ENCODE data around the gene KDM7A. TPM values are rescaled to one million over a fixed set of nuclear protein-coding genes. Genes with fewer than 3 reads are reported as not detected.

The KDM7A gene
- total RNA-seq, 1 donor from 2014 or later = 7.6 TPM

GRCh38 chr7:140079121-140079536 is 97.7 kb downstream of the KDM7A start:
- DNase-seq (ENCODE audit: low spot score) = no peak
- peaks cover 3% of the 10 kb centered on the region for H3K27me3 Mint-ChIP-seq (ENCODE audit: low read depth)
- H3K9me3 Mint-ChIP-seq (ENCODE audit: low read depth) = peaks cover 5% of the 10 kb centered on the region
- no peak overlapping the region for H3K27ac Mint-ChIP-seq (ENCODE audit: unreplicated experiment)
- no peak overlapping the region for H3K4me3 Mint-ChIP-seq (ENCODE audit: unreplicated experiment)
- peaks cover 6% of the 10 kb centered on the region for H3K4me1 Mint-ChIP-seq (ENCODE audit: low read depth)
- TF ChIP-seq CTCF (IDR thresholded peaks at IDR 0.05) = peak; percentile 35
- peaks cover 1% of the 10 kb centered on the region for H3K36me3 Mint-ChIP-seq (ENCODE audit: low read depth)

DNA sequence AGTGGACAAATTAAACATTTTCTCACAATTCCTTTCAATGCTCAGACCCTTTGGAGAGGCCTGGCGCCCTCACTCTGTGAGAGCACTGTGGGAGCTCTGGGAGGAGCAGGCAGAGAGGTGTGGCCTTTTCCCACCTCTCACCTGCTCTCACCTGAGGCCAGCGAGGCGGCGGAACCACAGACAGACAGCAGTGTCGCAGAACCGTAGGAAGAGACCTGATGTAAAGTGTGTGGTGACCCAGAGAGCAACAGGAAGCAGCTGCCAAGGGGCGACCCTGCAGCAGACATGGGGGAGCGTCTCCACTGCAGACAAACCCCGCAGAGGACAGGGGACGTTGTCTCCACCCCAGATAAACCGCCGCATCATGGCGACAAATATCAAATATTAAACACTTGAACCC is 98.4 kb downstream of the KDM7A start:
- Mint-ChIP-seq H3K9me3 (ENCODE audit: low read depth) (peaks cover 5% of the 10 kb centered on the region), H3K36me3 (ENCODE audit: low read depth) (peaks cover 3% of the 10 kb centered on the region), H3K27me3 (ENCODE audit: low read depth) (peaks cover 3% of the 10 kb centered on the region), H3K4me3 (ENCODE audit: unreplicated experiment) (no peak overlapping the region), H3K4me1 (ENCODE audit: low read depth) (peaks cover 6% of the 10 kb centered on the region), H3K27ac (ENCODE audit: unreplicated experiment) (no peak overlapping the region)
- no peak for DNase-seq (ENCODE audit: low spot score)
- no peak for TF ChIP-seq CTCF (IDR thresholded peaks at IDR 0.05)

DNA sequence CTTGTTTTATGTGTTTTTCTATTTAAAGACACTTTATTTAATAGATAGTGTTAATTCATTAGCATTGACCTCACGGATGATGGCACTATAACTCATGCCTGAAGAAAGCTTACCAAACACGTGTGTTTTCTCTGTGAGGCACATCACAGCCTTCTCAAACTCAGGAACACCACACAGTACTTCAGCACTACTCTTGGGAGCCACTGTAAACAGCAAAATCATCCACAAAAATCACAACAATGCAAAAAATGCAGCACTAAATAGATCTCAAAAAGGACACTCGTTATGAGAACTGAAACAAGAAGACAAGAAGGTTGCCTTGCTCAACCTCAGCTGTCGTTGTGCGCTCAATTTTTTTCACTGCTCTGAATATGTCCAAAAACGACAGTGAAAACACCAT is 102.0 kb downstream of the KDM7A start:
- H3K27ac Mint-ChIP-seq (ENCODE audit: unreplicated experiment) = no peak overlapping the region
- peaks cover 12% of the 10 kb centered on the region for H3K9me3 Mint-ChIP-seq (ENCODE audit: low read depth)
- no peaks in the 10 kb centered on the region for H3K27me3 Mint-ChIP-seq (ENCODE audit: low read depth)
- peaks cover 4% of the 10 kb centered on the region for H3K36me3 Mint-ChIP-seq (ENCODE audit: low read depth)
- DNase-seq (ENCODE audit: low spot score) = no peak
- H3K4me1 Mint-ChIP-seq (ENCODE audit: low read depth) = peaks cover 6% of the 10 kb centered on the region
- no peak for TF ChIP-seq CTCF (IDR thresholded peaks at IDR 0.05)
- H3K4me3 Mint-ChIP-seq (ENCODE audit: unreplicated experiment) = no peak overlapping the region

- no peak for TF ChIP-seq CTCF (IDR thresholded peaks at IDR 0.05)
- H3K4me1 Mint-ChIP-seq (ENCODE audit: low read depth) = peaks cover 6% of the 10 kb centered on the region
- DNase-seq (ENCODE audit: low spot score) = no peak
- H3K27me3 Mint-ChIP-seq (ENCODE audit: low read depth) = no peaks in the 10 kb centered on the region
- peaks cover 47% of the 10 kb centered on the region for H3K9me3 Mint-ChIP-seq (ENCODE audit: low read depth)
- peaks cover 17% of the 10 kb centered on the region for H3K36me3 Mint-ChIP-seq (ENCODE audit: low read depth)
- no peak overlapping the region for H3K4me3 Mint-ChIP-seq (ENCODE audit: unreplicated experiment)
- H3K27ac Mint-ChIP-seq (ENCODE audit: unreplicated experiment) = no peak overlapping the region
Observed at GRCh38 chr7:140070546-140070945, 106.2 kb downstream of the KDM7A start.

DNA sequence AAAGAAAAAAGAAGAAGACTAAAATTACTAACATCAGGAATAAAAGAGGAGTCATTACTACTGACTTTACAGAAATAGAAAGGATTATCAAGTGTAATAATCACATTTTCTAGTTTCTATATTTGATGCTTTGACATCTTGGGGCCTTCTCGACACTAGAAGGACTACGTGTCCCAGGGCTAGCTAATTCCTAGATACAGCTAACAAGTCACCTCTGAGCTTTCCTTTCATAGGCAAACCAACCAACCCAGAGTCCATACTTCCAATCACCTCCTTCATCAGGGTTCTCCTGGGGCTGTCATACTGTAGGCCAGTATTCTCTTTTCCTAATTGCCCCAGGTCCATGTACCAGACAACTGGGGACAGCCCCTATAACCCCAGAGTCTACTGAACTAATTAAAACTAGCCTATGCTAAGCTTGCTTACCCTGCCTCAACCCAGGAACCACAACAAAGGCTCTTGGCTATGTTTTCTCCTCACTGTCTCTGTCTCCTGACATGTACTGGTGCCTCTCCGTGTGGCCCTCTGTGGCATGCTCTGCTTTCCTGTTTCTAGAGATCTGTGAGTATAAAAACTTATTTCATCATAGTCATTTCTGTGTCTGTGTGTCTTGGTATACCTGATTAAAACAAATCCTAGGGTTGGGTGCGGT is 107.4 kb downstream of the KDM7A start:
- Mint-ChIP-seq H3K36me3 (ENCODE audit: low read depth) (peaks cover 17% of the 10 kb centered on the region), H3K4me1 (ENCODE audit: low read depth) (no peaks in the 10 kb centered on the region), H3K27me3 (ENCODE audit: low read depth) (no peaks in the 10 kb centered on the region), H3K27ac (ENCODE audit: unreplicated experiment) (no peak overlapping the region), H3K9me3 (ENCODE audit: low read depth) (peaks cover 43% of the 10 kb centered on the region), H3K4me3 (ENCODE audit: unreplicated experiment) (no peak overlapping the region)
- no peak for DNase-seq (ENCODE audit: low spot score)
- no peak for TF ChIP-seq CTCF (IDR thresholded peaks at IDR 0.05)

Data from chondrocyte (in vitro differentiated cells).